Measurements from ENCODE around the gene OR51D1. TPM values are rescaled to one million over a fixed set of nuclear protein-coding genes. Genes with fewer than 3 reads are reported as not detected.
A peak's percentile ranks its signal among the peaks of the same experiment; 100 is the strongest.

Gene OR51D1
- total and polyA plus RNA-seq, 2 of the 8 experiments (the other 6 are each of a cell fraction or from before 2014, with no cell fraction given): not detected

DNA sequence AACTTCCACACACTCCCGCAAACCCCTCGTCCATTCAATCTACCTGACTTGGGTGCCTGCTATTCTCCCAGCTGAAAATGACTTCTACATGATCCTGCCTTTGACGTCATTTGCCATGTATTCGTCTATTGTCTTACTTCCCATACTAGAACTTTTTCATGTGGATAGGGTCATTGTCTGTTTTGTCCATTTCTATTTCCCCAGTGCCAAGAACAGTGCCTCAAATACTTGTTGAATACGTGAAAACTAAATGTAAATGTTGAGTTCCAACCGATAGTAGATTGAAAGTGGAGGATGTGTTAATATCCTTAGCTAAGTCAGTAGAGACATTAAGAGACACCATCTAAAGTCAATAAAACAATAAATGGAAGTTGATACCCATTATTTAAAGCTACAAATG is 30.2 kb upstream of the OR51D1 start:
- no peak overlapping the region for H4K91ac ChIP-seq (replicated peaks; ENCODE audit: insufficient read length, low read length)
- ChIA-PET CTCF (ENCODE audit: partially characterized antibody) (interaction anchor here (0.5 to 1.5 kb wide), 5 partner anchors 30 to 505 kb away, joined by 3 to 4 read pairs (median 3); partner anchors contain the start of gene OR51D1), POLR2A (ENCODE audit: partially characterized antibody) (no interaction called here)
- H2BK120ac ChIP-seq (replicated peaks; ENCODE audit: low read depth, low read length): no peak overlapping the region
- H3K79me2 ChIP-seq (ENCODE audit: control insufficient read depth in 1 of 2, insufficient read depth in 2 of 2, low read length in 2 of 2): no peaks in the 10 kb centered on the region
- no peak overlapping the region for H4K5ac ChIP-seq (ENCODE audit: insufficient read length, low read depth, low read length)
- H3K27ac ChIP-seq (ENCODE audit: low read depth, low read length): no peak overlapping the region
- no peak overlapping the region for H2BK12ac ChIP-seq (ENCODE audit: low read depth, low read length)
- no peak for DNase-seq (ENCODE audit: low read depth in 1 of 2, low spot score in 2 of 2)
- TF ChIP-seq RNF2 (IDR thresholded peaks at IDR 0.05; ENCODE audit: borderline replicate concordance, low read depth, low read length, missing control alignments, poor library complexity, severe bottlenecking): no peak
- TF ChIP-seq, protein P1, sequence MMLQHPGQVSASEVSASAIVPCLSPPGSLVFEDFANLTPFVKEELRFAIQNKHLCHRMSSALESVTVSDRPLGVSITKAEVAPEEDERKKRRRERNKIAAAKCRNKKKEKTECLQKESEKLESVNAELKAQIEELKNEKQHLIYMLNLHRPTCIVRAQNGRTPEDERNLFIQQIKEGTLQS (IDR thresholded peaks at IDR 0.05; ENCODE audit: insufficient read depth, low read depth, low read length): no peak
- TF ChIP-seq FOSL1 (IDR thresholded peaks at IDR 0.05; ENCODE audit: insufficient read depth, low read depth, low read length): no peak
- no peak for TF ChIP-seq POLR2A (IDR thresholded peaks at IDR 0.05; ENCODE audit: control extremely low read depth in 1 of 2, low read depth in 2 of 2, low read length in 2 of 2)
- TF ChIP-seq HDAC2 (IDR thresholded peaks at IDR 0.05; ENCODE audit: borderline replicate concordance in 1 of 2, low read depth in 2 of 2, low read length in 2 of 2): no peak
- TF ChIP-seq BACH1 (IDR thresholded peaks at IDR 0.05; ENCODE audit: low read length): no peak
- no peak for TF ChIP-seq TEAD4 (IDR thresholded peaks at IDR 0.05; ENCODE audit: low read depth, low read length)
- TF ChIP-seq TAF1 (IDR thresholded peaks at IDR 0.05; ENCODE audit: low read depth, low read length): no peak
- no peak for TF ChIP-seq ASH2L (IDR thresholded peaks at IDR 0.05; ENCODE audit: low read length)
- TF ChIP-seq POLR2AphosphoS5 (IDR thresholded peaks at IDR 0.05; ENCODE audit: low read depth, low read length): no peak
- no peak for TF ChIP-seq JUND (IDR thresholded peaks at IDR 0.05; ENCODE audit: low read length)
- no peak for TF ChIP-seq YY1 (IDR thresholded peaks at IDR 0.05; ENCODE audit: low read depth, low read length)
- TF ChIP-seq JUN (IDR thresholded peaks at IDR 0.05; ENCODE audit: low read depth, low read length): no peak
- no peak for TF ChIP-seq HDAC6 (IDR thresholded peaks at IDR 0.05; ENCODE audit: low read depth, low read length)
- TF ChIP-seq CHD1 (IDR thresholded peaks at IDR 0.05; ENCODE audit: low read depth, low read length): no peak
- no peak overlapping the region for H2BK15ac ChIP-seq (ENCODE audit: low read length)
- H3K4me1 ChIP-seq (replicated peaks in 1 of 4; ENCODE audit: control insufficient read depth in 3 of 4, insufficient read depth in 4 of 4, low read length in 3 of 4): no peaks in the 10 kb centered on the region; a peak in 1 of 7 replicates
- H2BK5ac ChIP-seq (ENCODE audit: low read depth, low read length): no peak overlapping the region
- no peaks in the 10 kb centered on the region for H3K79me1 ChIP-seq (ENCODE audit: low read depth, low read length)
- no peak overlapping the region for H3K23ac ChIP-seq (ENCODE audit: insufficient read length)
- H3K27me3 ChIP-seq (replicated peaks in 1 of 4; ENCODE audit: control insufficient read depth in 3 of 4, extremely low read depth in 1 of 4, insufficient read depth in 3 of 4, low read length in 3 of 4): no peaks in the 10 kb centered on the region
- no peak overlapping the region for H3K56ac ChIP-seq (replicated peaks; ENCODE audit: insufficient read length, low read depth, low read length)
- no peak overlapping the region for H3K4ac ChIP-seq (replicated peaks; ENCODE audit: insufficient read length, low read depth, low read length)
- no peak overlapping the region for H2BK20ac ChIP-seq (ENCODE audit: low read length)
- H2AFZ ChIP-seq (ENCODE audit: low read length): peak overlapping the region; percentile 67; the same call in 1 of the 2 replicates
- no peaks in the 10 kb centered on the region for H4K20me1 ChIP-seq (replicated peaks in 1 of 2; ENCODE audit: control insufficient read depth in 1 of 2, insufficient read depth in 2 of 2, low read length in 2 of 2)
- peak overlapping the region; percentile 52 to 85 (median 70) for H3K4me3 ChIP-seq (ENCODE audit: extremely low read depth in 1 of 4, insufficient read depth in 2 of 4, low read depth in 3 of 4, low read length in 4 of 4)
- H3K18ac ChIP-seq (ENCODE audit: extremely low read depth, low read length): no peak overlapping the region
- H3K9me3 ChIP-seq (ENCODE audit: insufficient read depth in 2 of 2, low read depth in 1 of 2, low read length in 1 of 2): no peaks in the 10 kb centered on the region
- H4K8ac ChIP-seq (ENCODE audit: extremely low read depth, insufficient read depth, low read length): no peak overlapping the region
- peak overlapping the region in 1 of 4 experiments; percentile 40; a peak in 1 of 7 replicates for H3K9ac ChIP-seq (replicated peaks in 1 of 4; ENCODE audit: extremely low read depth in 1 of 4, low read depth in 3 of 4, low read length in 3 of 4)
- FAIRE-seq: no peak
- WGBS, 2 experiments (ENCODE audit: extremely low coverage in 1 of 2, insufficient coverage in 1 of 2, insufficient read length in 1 of 2, insufficient replicate concordance in 2 of 2, low coverage in 1 of 2, low lambda C conversion rate in 2 of 2, missing lambda C conversion rate in 1 of 2): 78% methylated on average over 6 of the region's 6 CpGs; no CpG with 5 or more reads in 1 of the 2 experiments
- peaks cover 2% of the 10 kb centered on the region; the same call in 1 of the 2 replicates for H3K23me2 ChIP-seq (ENCODE audit: low read depth, low read length)
- H3K4me2 ChIP-seq (ENCODE audit: insufficient read depth in 1 of 2, low read depth in 2 of 2, low read length in 2 of 2): peak overlapping the region; percentile 71 to 72
- H2AK5ac ChIP-seq (ENCODE audit: low read depth, low read length): no peak overlapping the region
- H3K14ac ChIP-seq (ENCODE audit: insufficient read length): no peak overlapping the region
- peaks cover 0 to 2% (median under 1%) of the 10 kb centered on the region in 4 experiments; a peak in 2 of 8 replicates for H3K36me3 ChIP-seq (ENCODE audit: control insufficient read depth in 2 of 4, insufficient read depth in 4 of 4, low read length in 3 of 4)
